MG63 (cell line): Measurements from ENCODE around the gene WDR7. TPM values are rescaled to one million over a fixed set of nuclear protein-coding genes. Genes with fewer than 3 reads are reported as not detected.

Experiments
- DNase-seq: peaks from one replicate; pipeline ENCODE4 v3.0.0-alpha.2; 2020
- H3K27me3 ChIP-seq: fragments of 250-450 bp; sonication (Bioruptor Pico); 2 replicates; pipeline ENCODE4 v1.5.1; 2020; ENCODE audit warnings: mild to moderate bottlenecking, moderate library complexity
- H3K36me3 ChIP-seq: fragments of 250-450 bp; sonication (Bioruptor Pico); 2 replicates; pipeline ENCODE4 v1.5.1; 2020; ENCODE audit warnings: mild to moderate bottlenecking, moderate library complexity
- H3K4me3 ChIP-seq: fragments of 250-450 bp; sonication (Bioruptor Pico); 2 replicates; pipeline ENCODE4 v1.5.1; 2020; ENCODE audit warnings: mild to moderate bottlenecking, moderate library complexity
- H3K9me3 ChIP-seq: fragments of 250-450 bp; sonication (Bioruptor Pico); 2 replicates; pipeline ENCODE4 v1.5.1; 2020; ENCODE audit warnings: mild to moderate bottlenecking, moderate library complexity
- total RNA-seq: library from RNA; depleted of rRNA; stranded (reverse); fragments of >200 nt; shearing (Covaris generic); gene quantifications from 2 replicates; pipeline ENCODE4 v1.2.3, GENCODE V29; 2014; ENCODE audit warnings: low replicate concordance

WDR7 gene
- total RNA-seq, 1 experiment from 2014 or later = 4.0 TPM

DNA sequence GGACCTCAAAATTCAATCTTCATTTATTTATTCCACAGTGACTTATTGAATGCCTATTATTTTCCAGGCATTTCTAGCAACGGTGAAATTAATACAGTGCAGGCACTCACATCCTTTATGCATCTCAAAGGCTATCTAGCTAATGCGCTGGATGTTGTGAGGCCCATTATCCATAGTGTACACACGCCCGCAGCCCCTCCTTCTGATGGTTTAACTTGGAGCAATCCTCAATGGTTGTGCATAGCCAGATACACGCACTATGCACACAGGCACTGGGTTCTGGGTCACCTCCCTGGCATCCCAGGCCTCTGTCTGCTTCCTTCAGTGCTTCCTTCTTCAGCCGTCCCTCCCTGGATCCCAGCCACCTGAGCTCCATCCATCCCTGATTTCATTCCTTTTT, 387.2 kb downstream of the WDR7 start:
- Histone ChIP-seq H3K4me3 (no peak overlapping the region), H3K36me3 (no peaks in the 10 kb centered on the region), H3K9me3 (no peaks in the 10 kb centered on the region), H3K27me3 (no peaks in the 10 kb centered on the region)
- no peak for DNase-seq

DNA sequence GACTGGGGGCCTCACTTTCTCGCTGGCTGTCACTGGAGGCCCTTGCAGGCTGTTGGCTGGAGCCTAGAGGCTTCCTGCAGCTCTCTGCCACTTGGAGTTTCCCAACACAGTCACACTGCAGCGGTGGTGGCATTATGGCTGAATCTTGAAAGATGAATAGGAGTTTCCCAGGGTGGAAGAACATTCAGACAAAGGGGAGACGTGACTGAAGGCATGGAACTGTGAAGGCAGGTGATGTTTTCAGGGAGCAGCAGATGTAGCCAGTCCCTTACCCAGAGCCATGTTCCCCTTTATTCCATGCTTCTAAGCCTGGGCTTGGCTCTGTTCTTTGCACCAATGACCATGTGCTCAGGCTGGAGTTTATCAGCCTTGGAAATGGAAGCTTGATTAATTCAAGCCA, 389.0 kb downstream of the WDR7 start:
- no peak overlapping the region for H3K4me3 ChIP-seq
- no peaks in the 10 kb centered on the region for H3K27me3 ChIP-seq
- H3K36me3 ChIP-seq = no peaks in the 10 kb centered on the region
- DNase-seq = no peak
- H3K9me3 ChIP-seq = no peaks in the 10 kb centered on the region

DNA sequence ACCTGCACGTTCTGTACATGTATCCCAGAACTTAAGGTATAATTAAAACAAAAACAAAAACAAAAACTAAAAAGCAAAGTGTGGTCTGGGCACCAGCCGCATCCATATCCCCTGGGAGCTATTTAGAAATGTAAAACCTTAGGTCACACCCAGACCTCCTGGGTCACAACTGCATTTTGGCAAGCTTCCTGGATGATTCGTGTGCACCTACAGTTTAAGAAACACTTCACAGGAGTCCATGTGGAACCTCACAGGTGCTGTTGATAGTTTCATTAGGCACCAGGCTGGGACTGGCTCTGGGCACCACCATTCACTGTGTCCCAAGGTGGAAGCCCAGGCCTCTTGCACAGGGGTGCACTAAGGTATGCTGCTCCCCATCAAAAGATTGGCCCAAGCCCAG, 392.1 kb downstream of the WDR7 start:
- no peak for DNase-seq
- no peaks in the 10 kb centered on the region for H3K27me3 ChIP-seq
- no peaks in the 10 kb centered on the region for H3K9me3 ChIP-seq
- no peak overlapping the region for H3K4me3 ChIP-seq
- no peaks in the 10 kb centered on the region for H3K36me3 ChIP-seq

DNA sequence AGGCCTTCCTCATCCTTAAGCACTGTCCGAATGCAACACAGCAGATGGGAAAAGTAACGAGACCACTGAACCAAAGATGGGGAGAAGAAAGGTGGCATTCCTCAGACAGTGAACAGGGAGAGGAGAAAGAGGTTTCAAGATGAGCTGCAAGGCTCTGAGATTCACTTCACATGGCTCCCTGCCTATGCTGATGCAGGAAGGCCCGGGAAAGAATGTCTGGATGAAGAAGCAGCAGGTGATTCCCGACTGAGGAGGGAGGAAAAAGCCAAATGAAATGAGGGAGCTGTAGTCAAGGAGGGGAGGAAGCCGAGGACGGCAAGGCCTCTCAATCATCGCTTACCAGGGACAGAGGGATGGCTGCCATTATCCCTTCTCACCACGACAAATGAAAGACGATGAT, 397.2 kb downstream of the WDR7 start:
- DNase-seq = no peak
- no peaks in the 10 kb centered on the region for H3K27me3 ChIP-seq
- H3K4me3 ChIP-seq = no peak overlapping the region
- H3K9me3 ChIP-seq = no peaks in the 10 kb centered on the region
- no peaks in the 10 kb centered on the region for H3K36me3 ChIP-seq

DNA sequence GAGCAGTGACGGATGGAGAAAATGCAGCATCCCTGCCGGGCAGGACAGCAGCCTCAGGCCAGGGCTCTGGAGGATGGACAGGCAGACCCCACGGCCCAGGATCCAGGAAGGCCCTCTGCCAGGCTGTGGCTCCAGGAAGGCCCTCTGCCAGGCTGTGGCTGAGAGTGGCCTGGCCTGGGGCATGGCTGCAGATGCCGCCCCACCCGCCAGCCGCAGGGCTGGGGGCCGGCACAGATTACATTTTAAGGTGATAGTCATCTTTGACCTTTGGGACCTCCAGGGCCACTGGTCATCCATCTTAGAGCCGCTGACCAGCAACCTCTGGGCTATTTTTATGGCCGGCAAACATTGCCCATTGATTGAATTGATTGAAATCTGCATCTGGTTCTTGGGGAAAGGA, 397.7 kb downstream of the WDR7 start:
- Histone ChIP-seq H3K9me3 (no peaks in the 10 kb centered on the region), H3K27me3 (no peaks in the 10 kb centered on the region), H3K36me3 (no peaks in the 10 kb centered on the region), H3K4me3 (no peak overlapping the region)
- DNase-seq = no peak

DNA sequence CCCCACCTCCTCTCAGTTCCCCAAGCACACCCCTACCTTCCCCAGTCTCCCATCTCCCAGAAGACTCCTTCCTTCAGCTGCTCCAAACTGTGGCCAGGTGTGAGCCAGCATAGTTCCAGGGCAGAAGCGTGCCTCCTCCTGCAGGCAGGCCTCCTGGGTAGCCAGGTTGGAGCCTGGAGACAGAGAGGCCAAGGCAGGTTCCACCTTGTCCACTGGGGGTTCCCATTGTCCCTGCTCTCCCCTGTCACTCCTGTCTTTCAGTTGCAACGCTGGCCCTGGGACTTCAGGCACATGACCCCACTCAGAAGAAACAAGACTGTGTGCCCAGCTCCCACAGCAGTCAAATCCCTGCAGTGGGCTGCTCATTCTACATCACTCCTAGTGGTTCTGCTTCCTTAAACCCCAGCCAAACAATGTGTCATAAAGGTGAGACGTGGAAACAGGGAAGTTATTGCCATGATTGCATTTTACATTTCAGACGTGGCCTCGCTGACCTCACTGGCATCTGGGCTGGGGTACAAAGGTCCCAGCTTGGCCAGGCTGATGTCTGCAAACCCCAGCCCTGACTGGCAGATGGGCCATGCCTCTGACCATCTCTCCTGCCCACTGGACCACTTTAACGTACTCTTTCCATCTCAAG, 399.3 kb downstream of the WDR7 start:
- no peaks in the 10 kb centered on the region for H3K36me3 ChIP-seq
- no peaks in the 10 kb centered on the region for H3K27me3 ChIP-seq
- H3K4me3 ChIP-seq = no peak overlapping the region
- no peak for DNase-seq
- H3K9me3 ChIP-seq = no peaks in the 10 kb centered on the region

DNA sequence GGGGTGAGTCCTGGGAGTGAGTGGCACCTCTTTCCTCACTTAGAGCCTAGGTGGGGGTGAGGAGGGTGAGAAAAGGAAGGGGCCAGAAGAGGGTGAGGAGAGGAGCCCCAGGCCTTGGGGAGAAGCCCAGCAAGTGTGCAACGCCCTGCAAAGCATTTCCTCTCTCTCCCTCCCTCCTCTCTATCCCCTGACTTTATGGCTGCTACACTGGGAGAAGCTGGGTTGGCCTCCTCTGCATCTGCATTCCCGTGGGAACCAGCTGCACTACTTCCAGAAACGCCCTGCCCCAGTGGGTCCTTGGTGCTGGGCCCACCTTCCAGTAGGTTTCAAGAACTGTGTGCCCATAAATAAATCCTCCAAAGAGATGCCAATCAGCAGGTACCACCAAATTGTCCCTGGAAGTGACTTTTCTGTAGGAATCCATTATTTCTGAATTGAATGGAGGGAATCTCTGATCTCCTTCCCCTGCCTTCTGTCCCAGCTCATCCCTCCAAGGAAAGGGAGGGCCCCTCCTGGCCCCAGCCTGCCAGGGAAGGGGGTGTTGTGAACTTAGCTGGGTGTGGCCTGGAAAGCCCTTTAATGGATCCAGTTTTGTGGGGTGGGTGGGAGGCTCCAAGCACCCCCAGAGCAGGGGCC, 400.0 kb downstream of the WDR7 start:
- DNase-seq = no peak
- Histone ChIP-seq H3K27me3 (no peaks in the 10 kb centered on the region), H3K4me3 (no peak overlapping the region), H3K36me3 (no peaks in the 10 kb centered on the region), H3K9me3 (no peaks in the 10 kb centered on the region)

DNA sequence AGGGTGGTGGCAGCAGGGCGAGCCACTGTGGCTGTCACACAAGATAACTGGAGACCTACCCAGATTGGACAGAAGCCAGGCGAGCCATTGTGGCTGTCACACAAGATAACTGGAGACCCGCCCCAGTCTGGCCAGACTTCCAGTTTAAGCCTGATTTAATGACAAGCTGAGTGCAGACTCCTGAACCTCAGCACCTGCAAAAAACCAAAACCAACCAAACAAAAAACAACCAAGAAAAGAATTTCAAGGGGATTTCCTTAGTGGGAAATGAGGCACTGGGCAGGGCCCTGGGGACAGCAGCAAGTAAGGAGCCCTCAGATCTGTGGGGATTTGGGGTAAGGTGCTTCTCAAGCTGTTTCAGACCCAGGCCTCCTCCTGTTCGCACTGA, 400.5 kb downstream of the WDR7 start:
- H3K9me3 ChIP-seq = no peaks in the 10 kb centered on the region
- DNase-seq = no peak
- H3K36me3 ChIP-seq = no peaks in the 10 kb centered on the region
- H3K4me3 ChIP-seq = no peak overlapping the region
- H3K27me3 ChIP-seq = no peaks in the 10 kb centered on the region

DNA sequence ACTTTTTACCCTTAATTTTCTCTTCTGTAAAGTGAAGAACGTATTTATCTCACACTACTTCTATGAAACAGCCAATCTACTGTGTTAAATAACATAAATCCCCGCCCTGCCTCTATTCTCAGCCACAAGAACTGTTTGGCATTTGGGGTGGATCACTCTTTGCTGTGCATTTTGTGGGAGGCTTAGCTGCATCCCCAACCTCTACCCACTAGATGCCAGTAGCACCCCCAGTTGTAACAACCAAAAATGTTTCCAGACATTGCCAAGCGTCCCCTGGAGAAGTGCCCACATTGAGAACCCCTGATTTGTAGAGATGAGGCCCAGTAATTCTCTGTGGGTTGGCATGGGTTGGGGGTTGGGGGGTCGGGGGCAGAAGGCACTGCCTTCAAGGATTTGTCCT, 401.0 kb downstream of the WDR7 start:
- no peaks in the 10 kb centered on the region for H3K27me3 ChIP-seq

DNA sequence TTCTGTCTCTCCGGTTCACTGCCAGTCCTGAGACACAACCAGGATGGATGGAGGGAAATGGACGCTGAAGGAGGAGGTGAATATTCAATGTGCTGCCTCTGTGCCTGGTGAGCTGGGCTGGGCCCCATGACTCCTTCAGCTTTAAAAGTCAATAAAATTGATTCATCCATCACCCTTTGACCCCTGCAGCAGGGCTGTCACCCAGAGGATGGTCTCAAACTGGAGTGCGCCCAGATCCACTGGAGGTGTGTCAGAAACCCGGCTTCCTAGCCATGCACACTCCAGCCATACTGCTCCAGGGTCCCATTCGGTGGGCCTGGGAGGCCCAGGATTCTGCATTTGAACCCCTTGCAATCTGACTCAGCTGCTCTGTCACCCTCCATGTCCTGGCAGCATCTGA, 401.6 kb downstream of the WDR7 start:
- no peaks in the 10 kb centered on the region for H3K27me3 ChIP-seq
- H3K4me3 ChIP-seq = no peak overlapping the region
- no peaks in the 10 kb centered on the region for H3K9me3 ChIP-seq
- no peaks in the 10 kb centered on the region for H3K36me3 ChIP-seq
- DNase-seq = no peak

More for the DNA sequence above, 401.0 kb downstream of the WDR7 start:
- no peak for DNase-seq
- H3K36me3 ChIP-seq = no peaks in the 10 kb centered on the region
- no peaks in the 10 kb centered on the region for H3K9me3 ChIP-seq
- H3K4me3 ChIP-seq = no peak overlapping the region

DNA sequence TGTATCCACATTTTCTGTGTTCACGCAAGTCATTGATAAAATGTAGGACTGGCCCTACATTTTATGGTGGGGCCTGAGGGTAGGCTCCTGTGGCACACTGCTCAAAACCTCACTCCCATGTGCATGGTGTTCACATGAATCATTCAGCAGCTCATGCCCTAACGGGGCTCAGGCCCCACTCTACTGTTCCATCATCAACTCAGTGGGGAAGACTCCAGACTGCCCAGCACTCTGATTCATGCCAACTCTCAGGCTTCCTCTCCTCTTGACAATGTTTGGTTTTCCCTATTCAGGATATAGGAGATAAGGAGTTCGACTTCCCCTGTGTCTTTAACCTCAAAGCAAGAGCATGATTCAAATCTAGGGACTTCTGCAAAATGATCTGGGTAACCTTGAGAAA, 403.7 kb downstream of the WDR7 start:
- no peaks in the 10 kb centered on the region for H3K36me3 ChIP-seq
- DNase-seq = no peak

DNA sequence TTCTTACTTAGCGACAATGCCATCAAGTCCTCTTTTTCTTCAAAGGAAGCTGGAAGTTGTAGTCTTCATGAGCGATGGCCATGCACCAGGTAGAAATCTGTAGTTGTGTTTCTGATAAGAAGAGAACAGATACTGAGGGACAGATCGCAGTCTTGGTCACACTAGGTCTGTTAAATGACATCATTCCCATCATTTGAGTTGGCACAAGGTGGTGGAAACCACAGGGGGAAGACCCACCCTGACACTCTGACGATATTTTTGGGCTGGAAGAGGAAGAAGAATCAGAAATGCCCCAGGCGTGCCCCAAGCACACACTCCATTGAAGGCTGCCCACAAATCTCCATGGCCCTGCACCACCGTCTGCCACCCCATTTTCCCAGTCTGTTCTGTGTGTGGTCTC, 406.7 kb downstream of the WDR7 start:
- Histone ChIP-seq H3K36me3 (no peaks in the 10 kb centered on the region), H3K4me3 (no peak overlapping the region), H3K27me3 (no peaks in the 10 kb centered on the region), H3K9me3 (no peaks in the 10 kb centered on the region)
- DNase-seq = no peak

More for the DNA sequence above, 403.7 kb downstream of the WDR7 start:
- H3K4me3 ChIP-seq = no peak overlapping the region
- H3K9me3 ChIP-seq = no peaks in the 10 kb centered on the region
- H3K27me3 ChIP-seq = no peaks in the 10 kb centered on the region

DNA sequence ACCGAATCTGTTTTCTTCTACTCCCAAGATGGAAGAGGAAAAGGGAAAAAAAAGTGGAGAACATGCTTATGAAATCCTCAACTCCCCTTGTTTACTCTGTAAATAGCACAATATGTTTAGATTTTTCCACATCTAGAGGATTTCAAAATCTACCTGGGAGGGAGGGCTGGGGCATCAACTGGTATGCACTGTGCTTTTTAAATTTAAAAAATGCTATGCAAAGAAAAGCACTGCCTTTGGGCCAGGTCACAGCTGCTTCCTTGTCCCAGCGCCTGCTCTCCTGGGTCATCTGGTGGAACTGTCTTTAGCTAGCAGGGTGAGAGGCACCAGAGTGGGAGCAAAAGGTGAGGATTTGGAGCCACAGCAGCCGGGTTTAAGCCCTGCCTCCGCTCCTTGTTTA, 407.6 kb downstream of the WDR7 start:
- no peak for DNase-seq
- Histone ChIP-seq H3K9me3 (no peaks in the 10 kb centered on the region), H3K4me3 (no peak overlapping the region), H3K36me3 (no peaks in the 10 kb centered on the region), H3K27me3 (no peaks in the 10 kb centered on the region)

DNA sequence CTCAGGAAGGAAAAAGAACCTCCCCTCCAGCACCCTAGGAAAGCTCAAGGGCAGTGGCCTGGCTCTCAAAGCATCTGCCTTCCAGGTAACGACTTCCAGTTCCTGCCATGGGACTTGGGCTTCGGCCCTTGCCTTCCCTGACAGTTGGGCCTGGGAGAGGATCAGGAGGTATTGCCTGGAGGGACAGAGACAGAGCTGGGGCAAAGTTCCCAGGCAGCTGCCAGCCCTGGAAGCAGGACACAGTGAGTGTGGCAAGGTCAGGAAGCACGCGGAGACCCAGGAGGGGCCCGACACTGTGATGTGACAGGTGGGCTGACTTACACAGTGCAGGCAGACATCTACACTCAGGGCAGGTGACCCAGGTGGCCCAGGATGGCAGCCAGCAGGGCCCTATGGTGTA, 408.2 kb downstream of the WDR7 start:
- Histone ChIP-seq H3K36me3 (no peaks in the 10 kb centered on the region), H3K9me3 (no peaks in the 10 kb centered on the region), H3K4me3 (no peak overlapping the region), H3K27me3 (no peaks in the 10 kb centered on the region)
- no peak for DNase-seq

DNA sequence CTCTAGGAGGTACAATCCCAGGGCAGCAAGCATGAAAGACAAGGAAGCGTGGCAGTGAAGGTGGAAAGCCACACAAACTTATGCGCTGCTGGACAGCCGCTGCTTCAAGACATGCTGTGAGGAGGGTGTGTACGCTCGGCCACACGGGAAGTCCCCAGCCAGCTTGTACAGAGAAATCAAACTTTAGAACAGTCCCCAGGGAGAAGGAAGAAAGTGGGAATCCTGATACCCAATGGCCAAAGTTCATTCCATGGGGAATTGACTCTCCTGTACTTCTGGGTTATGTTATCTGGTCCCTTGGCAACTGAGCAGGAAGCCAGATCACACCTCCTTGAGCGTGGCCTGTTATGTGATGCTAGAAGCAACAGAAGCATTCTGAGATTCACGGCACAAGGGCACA, 409.7 kb downstream of the WDR7 start:
- Histone ChIP-seq H3K36me3 (no peaks in the 10 kb centered on the region), H3K27me3 (no peaks in the 10 kb centered on the region), H3K4me3 (no peak overlapping the region), H3K9me3 (no peaks in the 10 kb centered on the region)
- no peak for DNase-seq

DNA sequence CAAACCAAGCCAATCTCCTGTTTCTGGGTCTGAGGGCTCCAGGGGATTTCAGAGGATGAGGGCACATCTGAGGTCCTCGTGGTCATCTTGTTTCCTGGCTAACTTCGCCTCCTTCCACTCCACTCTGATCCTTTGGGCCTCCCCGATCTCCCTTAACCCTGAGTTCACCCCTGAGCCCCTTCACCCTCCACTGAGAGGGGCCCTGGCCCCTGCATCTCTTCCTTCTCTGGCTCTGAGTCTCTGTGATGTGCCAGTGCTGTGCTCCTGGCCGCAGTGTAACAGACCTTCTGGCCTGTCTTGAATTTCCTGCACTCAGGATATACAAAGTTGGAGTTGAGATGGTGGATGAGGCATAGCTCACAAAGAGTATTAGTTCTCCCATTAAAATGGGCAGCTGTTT, 411.0 kb downstream of the WDR7 start:
- Histone ChIP-seq H3K9me3 (no peaks in the 10 kb centered on the region), H3K4me3 (no peak overlapping the region), H3K36me3 (no peaks in the 10 kb centered on the region), H3K27me3 (no peaks in the 10 kb centered on the region)
- no peak for DNase-seq

DNA sequence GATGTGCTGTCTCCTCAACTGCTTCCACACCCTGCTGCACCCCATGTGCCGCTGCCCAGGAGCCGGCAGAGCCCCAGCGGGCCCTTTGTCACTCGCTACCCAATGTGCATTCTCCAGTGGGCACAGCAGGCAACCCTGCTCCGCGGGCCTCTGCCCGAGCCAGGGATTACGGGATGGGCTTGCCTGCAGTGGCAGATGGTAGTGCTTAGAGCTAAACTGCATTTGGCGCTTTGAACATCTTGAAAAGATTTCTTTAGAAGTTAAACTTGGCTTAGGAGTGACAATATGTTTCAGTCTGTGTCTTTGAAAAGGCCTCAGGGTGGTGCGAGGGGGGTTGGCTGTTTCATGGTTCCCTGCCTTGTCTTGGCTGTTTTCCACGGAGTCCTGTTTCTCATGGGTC, 411.7 kb downstream of the WDR7 start:
- H3K9me3 ChIP-seq = no peaks in the 10 kb centered on the region
- DNase-seq = no peak
- H3K27me3 ChIP-seq = no peaks in the 10 kb centered on the region
- H3K36me3 ChIP-seq = no peaks in the 10 kb centered on the region
- no peak overlapping the region for H3K4me3 ChIP-seq

DNA sequence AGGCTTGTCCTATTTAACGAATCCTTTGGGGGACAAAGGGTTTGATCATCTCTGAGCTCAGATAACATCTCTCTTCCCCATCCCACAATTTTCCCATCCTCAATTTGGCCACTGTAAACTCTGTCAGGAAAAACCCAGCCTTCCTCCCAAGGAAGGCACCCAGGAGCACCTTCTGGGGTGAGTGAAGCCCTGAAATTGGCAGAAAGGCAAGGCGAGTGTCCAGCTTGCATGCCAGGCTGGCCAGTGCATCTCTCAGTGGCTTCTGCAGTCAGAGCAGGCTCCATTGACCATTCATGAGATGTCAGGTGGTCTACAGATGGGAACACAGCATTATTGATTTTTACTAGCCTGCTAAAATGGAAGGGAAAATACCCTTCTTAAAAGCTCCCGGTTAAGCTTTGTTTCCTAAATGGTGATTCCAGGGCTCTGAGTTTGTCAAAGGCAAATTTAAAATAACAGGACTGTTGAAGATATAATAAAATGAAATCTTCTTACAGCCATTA, 412.5 kb downstream of the WDR7 start:
- no peaks in the 10 kb centered on the region for H3K27me3 ChIP-seq
- DNase-seq = no peak
- no peaks in the 10 kb centered on the region for H3K36me3 ChIP-seq
- no peaks in the 10 kb centered on the region for H3K9me3 ChIP-seq
- H3K4me3 ChIP-seq = no peak overlapping the region
